Glutamatergic neuron (in vitro differentiated cells): ENCODE measurements around the gene CEND1. TPM values are rescaled to one million over a fixed set of nuclear protein-coding genes. Genes with fewer than 3 reads are reported as not detected.

Experiments used
- DNase-seq: peaks from one replicate; pipeline ENCODE4 v3.0.0; 2022
- H3K27ac Mint-ChIP-seq: one replicate; pipeline ENCODE4 v1.8.0; 2020; ENCODE audit warnings: mild to moderate bottlenecking, mixed read lengths, inconsistent platforms; ENCODE audit not compliant: unreplicated experiment
- H3K27me3 Mint-ChIP-seq: one replicate; pipeline ENCODE4 v1.8.0; 2020; ENCODE audit warnings: mild to moderate bottlenecking, moderate library complexity, mixed read lengths, inconsistent platforms; ENCODE audit not compliant: unreplicated experiment
- H3K36me3 Mint-ChIP-seq: one replicate; pipeline ENCODE4 v1.8.0; 2020; ENCODE audit warnings: mild to moderate bottlenecking, mixed read lengths, inconsistent platforms; ENCODE audit not compliant: unreplicated experiment
- H3K4me1 Mint-ChIP-seq: one replicate; pipeline ENCODE4 v1.8.0; 2020; ENCODE audit warnings: mild to moderate bottlenecking, low read depth, mixed read lengths, inconsistent platforms; ENCODE audit not compliant: unreplicated experiment
- H3K4me3 Mint-ChIP-seq: one replicate; pipeline ENCODE4 v1.8.0; 2020; ENCODE audit warnings: mild to moderate bottlenecking, mixed read lengths, inconsistent platforms; ENCODE audit not compliant: unreplicated experiment
- H3K9me3 Mint-ChIP-seq: one replicate; pipeline ENCODE4 v1.8.0; 2020; ENCODE audit warnings: mild to moderate bottlenecking, moderate library complexity, mixed read lengths, inconsistent platforms; ENCODE audit not compliant: unreplicated experiment
- CTCF ChIP-seq: fragments of 200-600 bp; sonication (generic); IDR thresholded peaks from one replicate; pipeline ENCODE4 v1.5.0; 2021; ENCODE audit not compliant: partially characterized antibody, unreplicated experiment
- total RNA-seq: library from RNA; stranded (reverse); fragmentation: NEBNext Ultra II Directional; extraction: Animal tissue kit (Norgen Biotek cat#: 25700); gene quantifications from one replicate; pipeline ENCODE4 v1.2.1, GENCODE V29; 2021; ENCODE audit not compliant: unreplicated experiment

Gene CEND1
- total RNA-seq, 1 donor from 2014 or later, result 58.7 TPM

GRCh38 chr11:799641-800316, 9.9 kb upstream of the CEND1 start:
- Mint-ChIP-seq H3K9me3 (peaks cover 6% of the 10 kb centered on the region), H3K27me3 (peaks cover 4% of the 10 kb centered on the region), H3K4me3 (no peak overlapping the region), H3K4me1 (peaks cover 4% of the 10 kb centered on the region), H3K36me3 (no peaks in the 10 kb centered on the region), H3K27ac (no peak overlapping the region)
- no peak for TF ChIP-seq CTCF
- peak; percentile 14 for DNase-seq

GRCh38 chr11:798093-798713, 8.3 kb upstream of the CEND1 start, which contains the start of gene SLC25A22:
SLC25A22 (minus strand) TSS chr11:798281; CDS start chr11:795006, 3,275 bp downstream.
- Mint-ChIP-seq H3K4me3 (peak within 1 kb of the TSS; percentile 88), H3K36me3 (no peaks in the 10 kb centered on the region), H3K4me1 (peaks cover 8% of the 10 kb centered on the region), H3K27ac (peak within 1 kb of the TSS; percentile 96), H3K9me3 (peaks cover 5% of the 10 kb centered on the region), H3K27me3 (peaks cover 7% of the 10 kb centered on the region)
- TF ChIP-seq CTCF, result peak; percentile 91
- DNase-seq, result peak; percentile 93

GRCh38 chr11:797296-798092, 7.6 kb upstream of the CEND1 start:
- Mint-ChIP-seq H3K4me3 (peak overlapping the region; percentile 88), H3K36me3 (no peaks in the 10 kb centered on the region), H3K27ac (peak overlapping the region; percentile 96), H3K27me3 (peaks cover 7% of the 10 kb centered on the region), H3K4me1 (peaks cover 8% of the 10 kb centered on the region), H3K9me3 (peaks cover 5% of the 10 kb centered on the region)
- DNase-seq, result peak; percentile 84
- TF ChIP-seq CTCF, result no peak

- no peaks in the 10 kb centered on the region for H3K36me3 Mint-ChIP-seq
- H3K9me3 Mint-ChIP-seq, result peaks cover 5% of the 10 kb centered on the region
- peaks cover 7% of the 10 kb centered on the region for H3K27me3 Mint-ChIP-seq
- H3K4me1 Mint-ChIP-seq, result peaks cover 8% of the 10 kb centered on the region
- no peak for DNase-seq
- peak overlapping the region; percentile 88 for H3K4me3 Mint-ChIP-seq
- no peak for TF ChIP-seq CTCF
- peak overlapping the region; percentile 96 for H3K27ac Mint-ChIP-seq
Measured at GRCh38 chr11:796565-797295, 6.8 kb upstream of the CEND1 start.
